Endothelial cell of umbilical vein (primary cell): ENCODE data around the gene SORCS2. TPM values are rescaled to one million over a fixed set of nuclear protein-coding genes. Genes with fewer than 3 reads are reported as not detected.

Source experiments
- BruUV-seq: library from RNA; stranded (reverse); fragments of 400-500 nt; replicated peaks from 2 replicates; lab custom pipeline; 2021; lab: Mats Ljungman, UMichigan
- CTCF ChIA-PET: fragments of 300-600, 350-600 bp; sonication (Branson Sonifier 250); formaldehyde crosslinking; loops from one replicate; lab custom pipeline; 2021; ENCODE audit warnings: antibody characterized with exemption, inconsistent platforms; lab: Charles Lee
- POLR2A ChIA-PET: fragments of 300-600, 350-600 bp; sonication (Branson Sonifier 250); formaldehyde crosslinking; loops from one replicate; lab custom pipeline; 2021; ENCODE audit warnings: antibody characterized with exemption, inconsistent platforms; lab: Charles Lee
- DNase-seq: peaks from one replicate; pipeline ENCODE4 v3.0.0-alpha.2; 2011; ENCODE audit warnings: low read depth, low spot score
- FAIRE-seq: peaks from 2 replicates; lab custom pipeline; 2011; peaks lifted over from hg19 to GRCh38; lab: Jason Lieb, UNC
- H2AFZ ChIP-seq: 2 replicates; pipeline ENCODE4 v1.6.0; 2012; ENCODE audit warnings: low read depth, low read length, control low read depth, inconsistent platforms
- H3K27ac ChIP-seq: 2 replicates; pipeline ENCODE4 v1.5.1; 2011; ENCODE audit warnings: low read depth, mild to moderate bottlenecking, control low read depth, low read length, moderate library complexity; ENCODE audit not compliant: insufficient read depth
- H3K27me3 ChIP-seq, 2 experiments: 2 replicates each; pipeline versions ENCODE4 v1.6.0 to v1.6.1; 2011; ENCODE audit warnings: low read length in 2 of 2, mixed read lengths in 1 of 2; ENCODE audit not compliant: control insufficient read depth in 2 of 2, insufficient read depth in 2 of 2
- H3K36me3 ChIP-seq, 2 experiments: 2 replicates in 1 of 2; 3 replicates in 1 of 2; pipeline ENCODE4 v1.5.1; 2011; ENCODE audit warnings: low read length in 2 of 2, mild to moderate bottlenecking in 1 of 2, moderate library complexity in 1 of 2; ENCODE audit not compliant: control insufficient read depth in 2 of 2, insufficient read depth in 2 of 2; ENCODE audit errors: extremely low read depth in 1 of 2
- H3K4me1 ChIP-seq: 3 replicates; pipeline ENCODE4 v1.5.1; 2011; ENCODE audit warnings: mild to moderate bottlenecking, low read length; ENCODE audit not compliant: control insufficient read depth, insufficient read depth; ENCODE audit errors: extremely low read depth
- H3K4me2 ChIP-seq: 2 replicates; pipeline ENCODE4 v1.6.1; 2011; ENCODE audit warnings: low read length, control low read depth, mixed read lengths; ENCODE audit not compliant: insufficient read depth
- H3K4me3 ChIP-seq, 3 experiments: fragments of 200-600 bp in 1 of 3; sonication (generic), shearing (Covaris generic) in 1 of 3; replicated peaks in 1 of 3; 2 replicates each; pipeline ENCODE4 v1.5.1; 2011 to 2016; ENCODE audit warnings: control low read depth in 3 of 3, low read length in 3 of 3, mild to moderate bottlenecking in 2 of 3, inconsistent platforms in 1 of 3, low read depth in 1 of 3, moderate library complexity in 1 of 3; ENCODE audit not compliant: insufficient read depth in 1 of 3
- H3K79me2 ChIP-seq: 2 replicates; pipeline ENCODE4 v1.6.0; 2012; ENCODE audit warnings: low read length, inconsistent platforms; ENCODE audit not compliant: control insufficient read depth, insufficient read depth
- H3K9ac ChIP-seq: replicated peaks from 2 replicates; pipeline ENCODE3; 2011; ENCODE audit warnings: low read length, control low read depth; ENCODE audit not compliant: insufficient read depth; ENCODE audit errors: extremely low read depth
- H3K9me1 ChIP-seq: replicated peaks from 3 replicates; pipeline ENCODE4 v1.6.0; 2011; ENCODE audit warnings: mild to moderate bottlenecking, low read length; ENCODE audit not compliant: control insufficient read depth, insufficient read depth; ENCODE audit errors: extremely low read depth
- H3K9me3 ChIP-seq: replicated peaks from 2 replicates; pipeline ENCODE4 v1.5.1; 2012; ENCODE audit warnings: low read length, inconsistent platforms; ENCODE audit not compliant: control insufficient read depth, insufficient read depth
- H4K20me1 ChIP-seq: replicated peaks from 2 replicates; pipeline ENCODE3; 2011; ENCODE audit warnings: mild to moderate bottlenecking, low read length; ENCODE audit not compliant: control insufficient read depth, insufficient read depth; ENCODE audit errors: extremely low read depth
- EZH2 ChIP-seq: IDR thresholded peaks from 2 replicates; pipeline ENCODE4 v1.6.1; 2012; ENCODE audit warnings: borderline replicate concordance, low read depth, mild to moderate bottlenecking, moderate library complexity, low read length, inconsistent platforms; ENCODE audit not compliant: severe bottlenecking
- FOS ChIP-seq: IDR thresholded peaks from 2 replicates; pipeline ENCODE4 v1.6.1; 2011; ENCODE audit warnings: mild to moderate bottlenecking, low read length, moderate library complexity, borderline replicate concordance; ENCODE audit not compliant: insufficient read depth
- GATA2 ChIP-seq: IDR thresholded peaks from 2 replicates; pipeline ENCODE4 v1.7.0; 2011; ENCODE audit warnings: low read depth, mild to moderate bottlenecking, moderate library complexity, mixed read lengths, low read length; ENCODE audit not compliant: insufficient read length, insufficient read depth
- JUN ChIP-seq: IDR thresholded peaks from 2 replicates; pipeline ENCODE4 v1.6.1; 2011; ENCODE audit warnings: borderline replicate concordance, low read depth; ENCODE audit not compliant: insufficient read length, insufficient read depth
- MYC ChIP-seq: IDR thresholded peaks from one replicate; pipeline ENCODE4 v1.6.1; 2011; ENCODE audit warnings: mild to moderate bottlenecking, low read depth, low read length
- POLR2A ChIP-seq: IDR thresholded peaks from 2 replicates; pipeline ENCODE4 v1.6.1; 2012; ENCODE audit warnings: low read depth, mild to moderate bottlenecking, control low read depth, low read length
- POLR2AphosphoS5 ChIP-seq: IDR thresholded peaks from 2 replicates; pipeline ENCODE4 v1.6.1; 2012; ENCODE audit warnings: low read depth, mild to moderate bottlenecking, control low read depth, low read length, moderate library complexity; ENCODE audit not compliant: insufficient read depth
- dilution Hi-C: fragments of 300-500 bp; cut with MboI; formaldehyde crosslinking; loops from one replicate; pipeline ENCODE4 v1.15.0; 2019; ENCODE audit warnings: low sequenced_read_pairs; ENCODE audit not compliant: extremely low pct_ligation_motif_present
- intact Hi-C: fragments of 100-400 bp; cut with micrococcal nuclease; formaldehyde crosslinking; loops from one replicate; pipeline ENCODE4 v1.10.0; 2022
- polyA plus RNA-seq, 4 experiments: library from polyadenylated mRNA; depleted of rRNA in 3 of 4; stranded (reverse) in 3 of 4; unstranded in 1 of 4; fragments of >200 nt; gene quantifications; 2 replicates each; pipeline versions ENCODE4 v1.2.1 to v1.2.3, GENCODE V29; 2011 to 2012; ENCODE audit warnings: missing spikeins in 1 of 4
- total RNA-seq: library from RNA; stranded (reverse); gene quantifications from 2 replicates; pipeline ENCODE4 v1.2.3, GENCODE V29; 2021
- TF ChIP-seq, protein P1 (sequence below), 2 donors: IDR thresholded peaks; 1 replicate in 1 of 2; 2 replicates in 1 of 2; pipeline ENCODE4 v1.5.1; 2011; ENCODE audit warnings: low read length in 2 of 2, mild to moderate bottlenecking in 2 of 2, moderate library complexity in 2 of 2, control low read depth in 1 of 2, inconsistent platforms in 1 of 2, low read depth in 1 of 2; ENCODE audit not compliant: insufficient read depth in 1 of 2; ENCODE audit errors: extremely low read depth in 1 of 2
- TF ChIP-seq, protein P2 (sequence below): IDR thresholded peaks from 2 replicates; pipeline ENCODE4 v1.6.1; 2011; ENCODE audit not compliant: insufficient read depth, insufficient read length

The SORCS2 gene
- total and polyA plus RNA-seq, 2 donors (not counting 3 experiments of a cell fraction or from before 2014, with no cell fraction given): not detected

DNA sequence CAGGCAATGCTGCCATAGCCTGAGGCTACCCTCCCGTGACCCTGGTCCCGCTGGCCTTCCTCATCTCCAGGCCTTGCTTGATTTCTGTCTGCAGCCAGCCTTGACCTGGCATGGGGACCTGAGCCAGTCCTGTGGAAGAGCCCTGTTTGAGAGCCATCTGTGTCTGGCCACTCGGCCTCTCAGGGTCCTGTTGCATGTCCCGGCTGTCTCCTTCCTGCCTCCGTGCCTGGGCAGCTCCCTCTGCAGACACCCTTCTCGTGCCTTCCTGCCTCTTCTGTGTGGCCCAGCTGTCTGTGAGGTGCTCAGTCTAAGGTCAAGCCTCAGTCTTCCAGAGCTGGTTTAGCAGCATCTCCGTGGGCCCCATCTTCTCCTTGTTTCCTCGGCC, 108.4 kb downstream of the SORCS2 start:
- no peak overlapping the region for H3K4me3 ChIP-seq
- ChIA-PET CTCF (no interaction called here), POLR2A (no interaction called here)
- H3K36me3 ChIP-seq: no peaks in the 10 kb centered on the region
- dilution Hi-C loops (no loop called here), intact Hi-C loops (no loop called here)
- TF ChIP-seq GATA2: no peak
- no peak for TF ChIP-seq POLR2AphosphoS5
- no peak for TF ChIP-seq JUN
- no peak for TF ChIP-seq FOS
- TF ChIP-seq POLR2A: no peak
- TF ChIP-seq, protein P1, sequence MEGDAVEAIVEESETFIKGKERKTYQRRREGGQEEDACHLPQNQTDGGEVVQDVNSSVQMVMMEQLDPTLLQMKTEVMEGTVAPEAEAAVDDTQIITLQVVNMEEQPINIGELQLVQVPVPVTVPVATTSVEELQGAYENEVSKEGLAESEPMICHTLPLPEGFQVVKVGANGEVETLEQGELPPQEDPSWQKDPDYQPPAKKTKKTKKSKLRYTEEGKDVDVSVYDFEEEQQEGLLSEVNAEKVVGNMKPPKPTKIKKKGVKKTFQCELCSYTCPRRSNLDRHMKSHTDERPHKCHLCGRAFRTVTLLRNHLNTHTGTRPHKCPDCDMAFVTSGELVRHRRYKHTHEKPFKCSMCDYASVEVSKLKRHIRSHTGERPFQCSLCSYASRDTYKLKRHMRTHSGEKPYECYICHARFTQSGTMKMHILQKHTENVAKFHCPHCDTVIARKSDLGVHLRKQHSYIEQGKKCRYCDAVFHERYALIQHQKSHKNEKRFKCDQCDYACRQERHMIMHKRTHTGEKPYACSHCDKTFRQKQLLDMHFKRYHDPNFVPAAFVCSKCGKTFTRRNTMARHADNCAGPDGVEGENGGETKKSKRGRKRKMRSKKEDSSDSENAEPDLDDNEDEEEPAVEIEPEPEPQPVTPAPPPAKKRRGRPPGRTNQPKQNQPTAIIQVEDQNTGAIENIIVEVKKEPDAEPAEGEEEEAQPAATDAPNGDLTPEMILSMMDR (IDR thresholded peaks at IDR 0.05; ENCODE audit: extremely low read depth in 1 of 2, insufficient read depth in 1 of 2, low read depth in 1 of 2, low read length in 2 of 2): no peak
- TF ChIP-seq MYC: no peak
- no peak for TF ChIP-seq EZH2
- TF ChIP-seq, protein P2, sequence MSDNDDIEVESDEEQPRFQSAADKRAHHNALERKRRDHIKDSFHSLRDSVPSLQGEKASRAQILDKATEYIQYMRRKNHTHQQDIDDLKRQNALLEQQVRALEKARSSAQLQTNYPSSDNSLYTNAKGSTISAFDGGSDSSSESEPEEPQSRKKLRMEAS: no peak
- no peak overlapping the region for H3K9ac ChIP-seq
- H2AFZ ChIP-seq: no peak overlapping the region
- no peak overlapping the region for H3K4me2 ChIP-seq
- no peaks in the 10 kb centered on the region for H3K4me1 ChIP-seq
- FAIRE-seq: no peak
- no peak overlapping the region for H3K27ac ChIP-seq
- H3K79me2 ChIP-seq: no peaks in the 10 kb centered on the region
- H3K27me3 ChIP-seq: no peaks in the 10 kb centered on the region
- DNase-seq: no peak
- H3K9me3 ChIP-seq: no peaks in the 10 kb centered on the region
- H4K20me1 ChIP-seq: no peaks in the 10 kb centered on the region
- no peaks in the 10 kb centered on the region for H3K9me1 ChIP-seq
- BruUV-seq: no TSS peak
